Thyroid gland (tissue), 4 donors: ENCODE data around the gene TREX2.

Experiments
- POLR2A ChIP-seq, 2 donors: fragments of 450-650 bp; IDR thresholded peaks; one replicate each; pipeline ENCODE4 v1.6.1; 2017; ENCODE audit warnings: antibody characterized with exemption in 2 of 2, mild to moderate bottlenecking in 2 of 2, moderate library complexity in 1 of 2
- TF ChIP-seq, protein P1 (sequence below), 6 experiments: fragments of 200-600 bp in 3 of 6; fragments of 450-650 bp in 3 of 6; sonication (generic) in 3 of 6; IDR thresholded peaks; one replicate each; pipeline ENCODE4 v1.5.1; 2016 to 2019; ENCODE audit warnings: antibody characterized with exemption in 6 of 6, mild to moderate bottlenecking in 2 of 6, inconsistent platforms in 1 of 6, moderate library complexity in 1 of 6

DNA sequence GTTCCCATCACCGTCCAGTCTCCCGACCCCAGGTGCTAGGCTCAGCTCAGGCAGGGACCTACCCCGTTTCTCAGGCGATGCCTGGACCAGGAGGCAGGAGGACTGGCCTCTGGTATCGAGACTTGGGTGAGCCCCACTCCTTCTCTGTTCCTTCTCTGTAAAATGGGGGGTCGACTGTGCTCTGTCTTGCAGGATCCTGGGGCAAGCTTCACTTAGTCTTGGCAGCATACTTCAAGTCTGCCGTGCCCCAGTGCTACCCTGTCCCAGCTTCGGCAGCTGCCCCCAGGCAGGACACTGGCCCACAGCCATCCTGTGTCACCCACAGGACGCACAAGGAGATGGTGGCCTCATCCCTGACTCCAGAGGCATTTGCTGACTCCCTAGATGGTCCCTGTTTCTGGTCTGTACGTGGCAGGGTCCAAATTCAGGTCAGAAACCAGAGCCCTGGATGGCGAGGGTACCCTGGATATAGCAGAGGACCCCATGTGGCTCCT, 31.6 kb upstream of the TREX2 start:
- TF ChIP-seq, protein P1, sequence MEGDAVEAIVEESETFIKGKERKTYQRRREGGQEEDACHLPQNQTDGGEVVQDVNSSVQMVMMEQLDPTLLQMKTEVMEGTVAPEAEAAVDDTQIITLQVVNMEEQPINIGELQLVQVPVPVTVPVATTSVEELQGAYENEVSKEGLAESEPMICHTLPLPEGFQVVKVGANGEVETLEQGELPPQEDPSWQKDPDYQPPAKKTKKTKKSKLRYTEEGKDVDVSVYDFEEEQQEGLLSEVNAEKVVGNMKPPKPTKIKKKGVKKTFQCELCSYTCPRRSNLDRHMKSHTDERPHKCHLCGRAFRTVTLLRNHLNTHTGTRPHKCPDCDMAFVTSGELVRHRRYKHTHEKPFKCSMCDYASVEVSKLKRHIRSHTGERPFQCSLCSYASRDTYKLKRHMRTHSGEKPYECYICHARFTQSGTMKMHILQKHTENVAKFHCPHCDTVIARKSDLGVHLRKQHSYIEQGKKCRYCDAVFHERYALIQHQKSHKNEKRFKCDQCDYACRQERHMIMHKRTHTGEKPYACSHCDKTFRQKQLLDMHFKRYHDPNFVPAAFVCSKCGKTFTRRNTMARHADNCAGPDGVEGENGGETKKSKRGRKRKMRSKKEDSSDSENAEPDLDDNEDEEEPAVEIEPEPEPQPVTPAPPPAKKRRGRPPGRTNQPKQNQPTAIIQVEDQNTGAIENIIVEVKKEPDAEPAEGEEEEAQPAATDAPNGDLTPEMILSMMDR (IDR thresholded peaks at IDR 0.05) = no peak
- no peak for TF ChIP-seq POLR2A (IDR thresholded peaks at IDR 0.05)
